Umbilical cord (tissue), 2 donors: ENCODE results near the gene MT3. TPM values are rescaled to one million over a fixed set of nuclear protein-coding genes. Genes with fewer than 3 reads are reported as not detected.

Experiments used
- DNase-seq: peaks from one replicate; pipeline ENCODE4 v3.0.0-alpha.2; 2015; ENCODE audit warnings: low spot score
- total RNA-seq: library from RNA; depleted of rRNA; stranded (reverse); fragments of >200 nt; gene quantifications from one replicate; pipeline ENCODE4 v1.2.3, GENCODE V29; 2014; ENCODE audit warnings: low replicate concordance; ENCODE audit not compliant: insufficient read depth

MT3 gene
- total RNA-seq, result not detected

GRCh38 chr16:56589141-56590039 is at the start of gene MT3:
MT3 (plus strand) TSS chr16:56589528; CDS start chr16:56589591, 63 bp downstream.
- no peak for DNase-seq

GRCh38 chr16:56539656-56540055 is 49.7 kb upstream of the MT3 start:
- no peak for DNase-seq

- DNase-seq, result no peak
These were observed 47.3 kb upstream of the MT3 start for GRCh38 chr16:56542039-56542438.

GRCh38 chr16:56547120-56547948 is 42.0 kb upstream of the MT3 start:
- DNase-seq, result no peak

- DNase-seq, result no peak
These were observed 41.3 kb upstream of the MT3 start for GRCh38 chr16:56547949-56548567.

GRCh38 chr16:56549161-56549560 is 40.2 kb upstream of the MT3 start:
- no peak for DNase-seq

GRCh38 chr16:56549744-56550385 is 39.5 kb upstream of the MT3 start:
- no peak for DNase-seq

- DNase-seq, result peak; percentile 15
These were observed 37.3 kb upstream of the MT3 start for GRCh38 chr16:56551796-56552738.

- DNase-seq, result no peak
These were observed 34.9 kb upstream of the MT3 start for GRCh38 chr16:56554441-56554840.

- no peak for DNase-seq
These were observed 31.1 kb upstream of the MT3 start for GRCh38 chr16:56558024-56558747.

- DNase-seq, result no peak
These were observed 30.2 kb upstream of the MT3 start for GRCh38 chr16:56559109-56559508.

- DNase-seq, result no peak
These were observed 28.9 kb upstream of the MT3 start for GRCh38 chr16:56560447-56560846.

GRCh38 chr16:56561126-56561525 is 28.2 kb upstream of the MT3 start:
- DNase-seq, result no peak

- DNase-seq, result no peak
These were observed 24.4 kb upstream of the MT3 start, which contains the start of gene MT4 for GRCh38 chr16:56564793-56565477. MT4 (plus strand) TSS chr16:56565073; CDS start chr16:56565129, 56 bp downstream.

GRCh38 chr16:56569971-56570370 is 19.4 kb upstream of the MT3 start:
- DNase-seq, result no peak

GRCh38 chr16:56571525-56571924 is 17.8 kb upstream of the MT3 start:
- no peak for DNase-seq

GRCh38 chr16:56574625-56575024 is 14.7 kb upstream of the MT3 start:
- no peak for DNase-seq

- peak; percentile 33 for DNase-seq
These were observed 12.6 kb upstream of the MT3 start for GRCh38 chr16:56576585-56577299.
